ENCODE data around the gene TRPC4.
"Not testable (repeated sequence)": the region's sequence is repeated elsewhere in the genome, so short reads cannot be mapped to it uniquely, and the experiment has no call there.

The TRPC4 gene

DNA sequence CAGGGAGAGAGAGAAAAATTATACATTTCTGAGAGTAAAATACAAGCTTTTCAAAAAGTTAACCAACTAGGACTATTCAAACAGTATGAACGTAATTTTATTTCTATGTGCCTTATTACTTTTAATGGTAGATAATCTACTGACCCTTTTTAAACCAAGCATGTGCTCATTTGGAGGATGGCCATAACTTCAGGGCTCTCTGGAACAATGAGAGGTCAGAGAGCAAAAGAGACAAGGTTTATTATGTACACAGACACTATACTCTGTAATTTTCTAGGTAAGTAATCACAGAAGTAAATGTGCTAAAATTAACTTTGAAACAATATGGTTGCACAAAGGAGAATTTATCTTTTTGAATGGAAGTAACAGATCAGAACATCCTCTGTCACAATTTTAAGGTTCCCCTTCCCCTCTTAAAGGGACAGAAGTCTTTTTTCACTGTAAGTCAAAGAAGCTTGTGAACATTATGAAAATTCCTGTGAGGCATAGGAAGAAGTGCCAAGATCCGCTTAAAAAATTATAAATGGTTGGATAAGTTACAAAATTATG lies 272.0 kb downstream of the TRPC4 start:
- no peak for DNase-seq

DNA sequence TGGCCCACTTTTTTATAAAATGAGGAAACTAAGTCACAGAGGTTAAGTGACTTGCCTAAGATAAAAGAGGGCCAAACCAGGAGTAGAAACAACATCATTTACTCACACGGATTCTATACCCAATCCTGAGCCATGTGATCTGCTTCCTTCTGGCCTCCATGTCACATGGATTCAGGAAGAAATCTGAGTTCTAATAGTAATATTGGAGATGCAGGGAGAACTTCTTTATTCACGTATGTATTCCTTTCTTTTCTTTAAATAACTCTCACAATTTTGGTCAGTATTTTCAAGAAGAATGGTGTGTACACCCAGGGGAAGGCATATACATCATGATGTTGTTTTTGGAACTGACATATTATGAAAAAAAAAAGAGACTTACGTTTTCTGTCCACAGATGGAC lies 272.8 kb downstream of the TRPC4 start:
- DNase-seq = no peak

DNA sequence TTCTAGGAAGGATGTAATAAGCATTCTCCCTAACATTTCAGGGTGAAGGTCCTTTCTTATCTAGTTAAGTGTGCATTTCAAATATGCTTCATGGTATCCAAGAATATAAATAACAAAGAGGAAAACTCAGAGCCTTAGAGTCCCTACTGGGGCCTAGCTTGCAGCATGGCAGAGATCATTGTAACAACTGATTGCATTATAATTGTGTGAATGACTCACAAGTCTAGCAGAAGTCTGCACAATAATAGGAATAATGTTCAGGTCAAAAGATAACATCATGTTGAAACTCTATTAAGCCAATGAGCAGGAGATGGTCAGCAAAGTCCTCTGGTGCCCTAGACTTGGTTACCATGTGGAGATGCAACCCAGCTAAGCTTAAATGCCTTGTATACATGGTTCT lies 274.4 kb downstream of the TRPC4 start:
- no peak for DNase-seq

- DNase-seq = no peak
These were observed 275.0 kb downstream of the TRPC4 start for GRCh38 chr13:37594550-37594949.

DNA sequence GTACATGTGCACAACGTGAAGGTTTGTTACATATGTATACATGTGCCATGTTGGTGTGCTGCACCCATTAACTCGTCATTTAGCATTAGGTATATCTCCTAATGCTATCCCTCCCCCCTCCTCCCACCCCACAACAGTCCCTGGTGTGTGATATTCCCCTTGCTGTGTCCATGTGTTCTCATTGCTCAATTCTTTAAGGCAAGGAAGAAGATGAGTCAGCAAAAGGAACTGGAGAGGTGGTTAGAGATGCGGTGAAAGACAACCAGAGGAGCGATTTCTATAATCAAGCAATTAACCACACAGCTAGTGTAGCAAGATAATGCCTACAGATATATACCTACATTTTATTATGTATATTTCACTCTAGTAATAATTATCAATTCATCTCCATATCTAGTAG lies 280.2 kb downstream of the TRPC4 start:
- DNase-seq = not testable (repeated sequence)

GRCh38 chr13:37587236-37587635 lies 282.3 kb downstream of the TRPC4 start:
- no peak for DNase-seq
